ENCODE results near the gene ZEB2. TPM values are rescaled to one million over a fixed set of nuclear protein-coding genes. Genes with fewer than 3 reads are reported as not detected.

The ZEB2 gene
- total RNA-seq, 1 experiment from 2014 or later, result 1.2 TPM

DNA sequence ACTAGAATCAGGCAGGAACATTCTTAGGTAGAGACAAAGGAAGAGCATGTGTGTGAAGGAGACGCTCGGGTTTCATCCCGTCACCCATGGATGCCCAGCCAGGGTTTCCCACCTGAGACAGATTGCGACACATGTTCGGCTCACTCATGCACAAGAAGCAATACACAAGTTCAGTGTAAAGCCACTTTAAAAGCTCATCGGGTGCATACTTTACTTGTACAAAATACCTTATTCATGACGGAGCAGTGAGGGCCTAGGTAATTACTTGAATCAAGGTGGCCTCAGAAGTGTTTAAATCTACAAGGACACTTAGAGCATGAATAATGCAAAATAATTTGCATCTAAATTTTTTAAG lies 42.0 kb downstream of the ZEB2 start:
- Histone ChIP-seq H2BK5ac (ENCODE audit: insufficient read length, low read length) (no peak overlapping the region), H2BK120ac (ENCODE audit: low read depth, low read length, poor library complexity, severe bottlenecking) (no peak overlapping the region), H4K8ac (replicated peaks; ENCODE audit: insufficient read length, low read depth, low read length) (no peak overlapping the region), H3K79me1 (ENCODE audit: insufficient read depth, low read depth, low read length, poor library complexity, severe bottlenecking) (no peaks in the 10 kb centered on the region), H3K56ac (ENCODE audit: insufficient read length, low read depth, low read length) (no peak overlapping the region), H4K91ac (ENCODE audit: insufficient read length, low read depth, low read length) (no peak overlapping the region), H3T11ph (ENCODE audit: low read length) (no peak overlapping the region), H2BK20ac (ENCODE audit: low read depth, low read length, poor library complexity, severe bottlenecking) (no peak overlapping the region), H3K14ac (ENCODE audit: insufficient read depth, low read length) (no peak overlapping the region), H4K5ac (ENCODE audit: insufficient read length, low read depth, low read length) (no peak overlapping the region), H4K20me1 (ENCODE audit: control insufficient read depth, insufficient read depth, insufficient read length) (no peaks in the 10 kb centered on the region), H3K18ac (ENCODE audit: insufficient read length, low read depth, low read length) (no peak overlapping the region), H2AK5ac (ENCODE audit: insufficient read length, low read length) (no peak overlapping the region), H2BK15ac (ENCODE audit: low read depth, low read length) (no peak overlapping the region), H3K4me2 (ENCODE audit: insufficient read depth, insufficient read length, low read length) (no peak overlapping the region), H3K9me3 (ENCODE audit: control insufficient read depth, low read depth, low read length) (no peaks in the 10 kb centered on the region), H2BK12ac (ENCODE audit: insufficient read length, low read depth, low read length) (no peak overlapping the region), H2AFZ (ENCODE audit: low read length) (no peak overlapping the region), H3K79me2 (ENCODE audit: insufficient read depth, low read length) (no peaks in the 10 kb centered on the region), H3K27ac (ENCODE audit: insufficient read length, low read depth, low read length) (no peak overlapping the region), H3K4ac (ENCODE audit: low read depth, low read length) (no peak overlapping the region), H3K4me1 (ENCODE audit: insufficient read depth, low read length) (peaks cover 14% of the 10 kb centered on the region; the same call in 1 of the 2 replicates), H3K23me2 (ENCODE audit: insufficient read length, low read depth, low read length, poor library complexity, severe bottlenecking) (no peaks in the 10 kb centered on the region), H3K23ac (ENCODE audit: insufficient read length, low read depth, low read length) (no peak overlapping the region), H3K27me3 (ENCODE audit: insufficient read depth, low read length) (no peaks in the 10 kb centered on the region), H3K9ac (ENCODE audit: extremely low read depth, insufficient read length, low read length) (no peak overlapping the region)
- no peaks in the 10 kb centered on the region for H3K9me3 Mint-ChIP-seq
- H3K36me3 Mint-ChIP-seq (ENCODE audit: insufficient read depth in 1 of 3, low read depth in 3 of 3), result no peaks in the 10 kb centered on the region
- TF ChIP-seq, protein P1, sequence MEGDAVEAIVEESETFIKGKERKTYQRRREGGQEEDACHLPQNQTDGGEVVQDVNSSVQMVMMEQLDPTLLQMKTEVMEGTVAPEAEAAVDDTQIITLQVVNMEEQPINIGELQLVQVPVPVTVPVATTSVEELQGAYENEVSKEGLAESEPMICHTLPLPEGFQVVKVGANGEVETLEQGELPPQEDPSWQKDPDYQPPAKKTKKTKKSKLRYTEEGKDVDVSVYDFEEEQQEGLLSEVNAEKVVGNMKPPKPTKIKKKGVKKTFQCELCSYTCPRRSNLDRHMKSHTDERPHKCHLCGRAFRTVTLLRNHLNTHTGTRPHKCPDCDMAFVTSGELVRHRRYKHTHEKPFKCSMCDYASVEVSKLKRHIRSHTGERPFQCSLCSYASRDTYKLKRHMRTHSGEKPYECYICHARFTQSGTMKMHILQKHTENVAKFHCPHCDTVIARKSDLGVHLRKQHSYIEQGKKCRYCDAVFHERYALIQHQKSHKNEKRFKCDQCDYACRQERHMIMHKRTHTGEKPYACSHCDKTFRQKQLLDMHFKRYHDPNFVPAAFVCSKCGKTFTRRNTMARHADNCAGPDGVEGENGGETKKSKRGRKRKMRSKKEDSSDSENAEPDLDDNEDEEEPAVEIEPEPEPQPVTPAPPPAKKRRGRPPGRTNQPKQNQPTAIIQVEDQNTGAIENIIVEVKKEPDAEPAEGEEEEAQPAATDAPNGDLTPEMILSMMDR (conservative IDR thresholded peaks at IDR 0.05), result no peak
- no CpG with 5 or more reads among the region's 7 CpGs for WGBS (ENCODE audit: extremely low coverage, insufficient read length, low lambda C conversion rate)
- H3K4me1 Mint-ChIP-seq, result peaks cover 50 to 55% of the 10 kb centered on the region in 2 experiments
- H3K27me3 Mint-ChIP-seq (ENCODE audit: low read depth), result peaks cover 3% of the 10 kb centered on the region
- DNase-seq, result no peak
- H3K27ac Mint-ChIP-seq, result peak overlapping the region in 1 of 3 experiments; percentile 34; a peak in 2 of 7 replicates
- H3K4me3 Mint-ChIP-seq, result no peak overlapping the region

Measured in H9 (cell line).